AG09309 (cell line): ENCODE results near the gene PPP6R2.

Experiments
- DNase-seq: peaks from one replicate; pipeline ENCODE4 v3.0.0-alpha.2; 2010; ENCODE audit warnings: low read depth
- H3K4me3 ChIP-seq: 2 replicates; pipeline ENCODE4 v1.5.1; 2011; ENCODE audit warnings: mild to moderate bottlenecking, low read depth, low read length, moderate library complexity; ENCODE audit not compliant: control insufficient read depth
- CTCF ChIP-seq: IDR thresholded peaks from 2 replicates; pipeline ENCODE4 v1.5.1; 2011; ENCODE audit warnings: mild to moderate bottlenecking, low read depth, low read length, inconsistent platforms; ENCODE audit not compliant: insufficient read depth, control insufficient read depth; ENCODE audit errors: missing control alignments

The PPP6R2 gene

GRCh38 chr22:50314455-50315288 is 28.5 kb upstream of the PPP6R2 start:
- no peak for DNase-seq
- no peak overlapping the region for H3K4me3 ChIP-seq
- no peak for TF ChIP-seq CTCF

GRCh38 chr22:50315289-50316113 is 27.6 kb upstream of the PPP6R2 start:
- no peak for DNase-seq
- H3K4me3 ChIP-seq: no peak overlapping the region
- TF ChIP-seq CTCF: no peak

GRCh38 chr22:50316114-50317065 is 26.7 kb upstream of the PPP6R2 start:
- no peak for TF ChIP-seq CTCF
- DNase-seq: no peak
- H3K4me3 ChIP-seq: no peak overlapping the region

GRCh38 chr22:50317178-50317577 is 25.9 kb upstream of the PPP6R2 start:
- DNase-seq: no peak
- no peak overlapping the region for H3K4me3 ChIP-seq
- TF ChIP-seq CTCF: no peak

GRCh38 chr22:50317674-50318073 is 25.5 kb upstream of the PPP6R2 start:
- TF ChIP-seq CTCF: no peak
- no peak for DNase-seq
- H3K4me3 ChIP-seq: no peak overlapping the region

GRCh38 chr22:50318356-50318697 is 24.8 kb upstream of the PPP6R2 start:
- no peak for DNase-seq
- TF ChIP-seq CTCF: no peak
- H3K4me3 ChIP-seq: no peak overlapping the region
